TTC549 (cell line): Measurements from ENCODE around the gene RAX2.
"Not testable (repeated sequence)": the region's sequence is repeated elsewhere in the genome, so short reads cannot be mapped to it uniquely, and the experiment has no call there.

Experiments
- FAIRE-seq: peaks from 2 replicates; lab custom pipeline; 2012; peaks lifted over from hg19 to GRCh38; lab: Jason Lieb, UNC

RAX2 gene

DNA sequence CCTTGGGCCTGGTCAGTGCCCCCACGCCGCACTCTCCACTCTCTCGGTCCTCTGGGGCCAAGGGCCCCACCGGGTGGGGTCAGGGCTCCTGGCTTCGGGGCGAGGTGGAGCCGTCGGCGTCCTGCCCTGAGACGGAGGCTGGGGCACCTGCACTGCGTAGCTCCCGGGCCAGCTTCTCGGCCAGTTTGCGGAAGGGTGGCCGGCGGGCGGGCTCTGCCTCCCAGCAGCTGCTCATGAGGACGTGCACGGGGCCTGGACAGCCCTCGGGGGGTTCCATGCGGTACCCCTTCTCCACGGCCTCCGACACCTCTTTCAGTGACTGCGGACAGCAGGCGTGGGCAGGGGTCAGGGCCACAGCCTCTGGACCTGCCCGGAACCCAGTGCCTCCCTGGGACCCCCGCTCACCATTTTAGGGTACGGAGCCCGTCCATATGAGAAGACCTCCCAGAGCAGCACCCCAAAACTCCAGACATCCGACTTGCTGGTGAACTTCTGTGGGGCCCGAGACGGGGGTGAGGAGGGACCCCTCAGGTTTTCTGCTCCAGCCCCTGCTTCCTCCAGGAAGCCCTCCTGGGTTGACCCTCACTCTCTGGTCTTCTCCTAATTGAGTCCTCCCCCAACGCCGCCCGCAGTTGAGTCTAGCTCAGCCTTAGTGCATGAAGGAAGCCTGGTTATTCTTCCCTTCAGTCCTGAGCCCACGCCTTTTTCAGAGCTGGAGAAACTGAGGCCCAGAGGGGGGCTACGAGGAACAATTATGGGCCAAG, 6.3 kb upstream of the RAX2 start:
- no peak for FAIRE-seq

GRCh38 chr19:3776479-3777040, 4.5 kb upstream of the RAX2 start:
- FAIRE-seq, result no peak

GRCh38 chr19:3775831-3776230, 3.8 kb upstream of the RAX2 start:
- FAIRE-seq, result no peak

DNA sequence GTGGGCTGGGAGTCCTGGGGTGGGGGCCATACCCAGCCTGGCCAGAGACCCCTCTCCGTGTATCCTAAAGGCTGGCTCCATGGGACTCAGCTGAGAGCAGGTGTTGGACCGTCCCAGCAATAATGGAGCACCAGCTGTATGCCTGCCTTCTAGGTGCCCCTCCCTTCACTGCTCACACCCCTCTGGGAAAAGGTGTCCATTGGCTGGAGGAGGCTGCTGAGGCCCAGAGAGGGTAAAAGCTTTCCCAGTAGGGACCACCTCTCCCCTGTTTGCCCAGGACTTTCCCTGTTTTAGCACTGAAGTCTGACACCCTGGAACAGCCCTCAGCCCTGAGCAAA, 3.3 kb upstream of the RAX2 start:
- FAIRE-seq, result no peak

GRCh38 chr19:3774621-3775373, 2.8 kb upstream of the RAX2 start:
- FAIRE-seq, result no peak

DNA sequence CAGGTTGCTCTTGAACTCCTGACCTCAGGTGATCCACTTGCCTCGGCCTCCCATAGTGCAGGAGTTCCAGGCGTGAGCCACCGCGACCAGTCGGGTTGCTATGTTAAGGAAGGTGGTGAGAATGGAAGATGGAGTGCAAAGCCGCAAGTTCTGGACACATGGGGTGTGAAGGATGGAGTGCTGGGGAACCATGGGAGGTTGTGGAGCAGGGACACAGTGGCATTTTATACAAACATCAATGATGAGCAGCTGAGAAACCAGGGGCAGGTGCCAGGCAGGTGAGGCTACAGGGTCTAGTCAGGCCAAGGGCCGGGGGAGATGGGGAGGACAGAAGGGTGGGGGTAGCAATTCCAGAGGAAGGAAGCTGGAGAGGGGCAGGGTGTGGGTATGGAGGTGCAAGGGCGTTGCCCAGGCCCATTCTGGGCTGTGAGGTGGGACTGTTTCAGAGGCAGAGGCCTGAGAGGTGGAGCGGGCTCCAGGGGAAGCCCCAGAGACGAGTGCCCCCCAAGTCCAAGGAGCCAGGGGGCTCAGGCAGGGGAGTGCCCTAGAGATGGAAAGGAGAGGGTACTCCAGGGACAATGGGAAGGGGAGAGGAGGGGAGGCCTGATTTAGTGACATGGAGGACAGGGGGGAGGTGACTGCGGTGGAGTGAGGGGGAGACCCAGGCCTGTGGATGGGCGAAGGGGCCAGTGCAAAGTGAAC, 1.9 kb upstream of the RAX2 start:
- FAIRE-seq, result no peak

DNA sequence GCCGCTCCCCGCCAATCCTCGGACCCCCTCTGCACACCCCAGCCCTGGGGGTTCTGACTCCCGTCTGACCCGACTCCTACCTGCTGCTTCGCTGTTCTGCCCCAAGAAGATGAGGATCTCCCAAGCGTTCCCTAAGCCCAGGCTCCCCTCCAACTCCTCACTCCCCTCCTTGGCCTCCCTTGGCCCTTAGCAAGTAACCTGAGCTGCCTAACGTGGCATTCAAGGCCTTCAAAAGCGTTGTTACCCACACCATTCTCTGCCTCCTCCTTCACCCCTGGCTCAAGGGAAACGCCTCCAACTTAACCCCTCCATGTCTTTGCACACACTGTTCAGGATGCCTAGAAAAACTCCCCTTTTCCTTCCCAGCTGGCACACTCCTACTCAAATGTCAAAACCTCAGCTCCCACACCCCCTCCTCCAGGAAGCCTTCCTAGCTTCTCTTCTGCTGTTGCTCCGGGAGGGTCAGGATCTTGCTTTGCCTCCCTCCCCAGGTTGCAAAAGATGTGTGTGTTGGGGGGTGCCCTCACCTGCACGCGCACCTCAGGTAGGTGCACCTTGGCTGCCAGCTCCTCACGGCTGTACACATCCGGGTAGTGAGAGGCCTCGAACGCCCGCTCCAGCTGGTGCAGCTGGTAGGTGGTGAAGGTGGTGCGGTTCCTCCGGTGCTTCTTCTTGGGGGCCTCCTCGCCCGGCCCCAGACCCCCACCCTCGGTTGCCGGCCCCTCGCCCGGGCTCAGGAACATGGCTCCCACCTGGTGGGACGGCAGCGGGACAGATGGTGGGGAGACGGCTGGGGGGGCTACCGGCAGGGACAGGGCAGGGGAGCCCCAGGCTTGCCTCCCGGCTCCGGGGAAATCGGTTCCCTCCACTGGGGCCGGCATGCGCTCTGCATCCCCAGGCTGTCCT, 775 bp downstream of the RAX2 start:
- no peak for FAIRE-seq

- no peak for FAIRE-seq
Observed at GRCh38 chr19:3770136-3770999, 1.7 kb downstream of the RAX2 start.

DNA sequence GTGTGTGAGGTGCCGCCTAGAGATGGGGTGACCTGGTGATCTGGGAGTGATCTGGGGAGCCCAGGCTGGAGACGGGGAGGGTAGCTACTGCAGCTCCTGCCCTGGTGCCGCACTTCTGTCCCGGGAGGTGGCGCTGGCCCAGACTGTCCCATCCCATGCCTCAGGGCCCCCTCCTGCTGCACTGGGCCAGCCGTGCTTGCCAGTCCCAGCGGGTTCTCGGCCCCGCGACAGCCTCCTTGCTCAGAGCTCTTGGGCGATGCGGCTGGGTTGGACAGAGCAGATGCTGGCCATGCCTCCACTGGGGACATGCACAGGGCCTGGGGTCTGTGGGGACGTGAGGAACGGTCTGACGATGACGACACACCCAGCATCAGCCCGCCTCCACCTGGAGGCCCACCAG, 2.5 kb downstream of the RAX2 start:
- no peak for FAIRE-seq

DNA sequence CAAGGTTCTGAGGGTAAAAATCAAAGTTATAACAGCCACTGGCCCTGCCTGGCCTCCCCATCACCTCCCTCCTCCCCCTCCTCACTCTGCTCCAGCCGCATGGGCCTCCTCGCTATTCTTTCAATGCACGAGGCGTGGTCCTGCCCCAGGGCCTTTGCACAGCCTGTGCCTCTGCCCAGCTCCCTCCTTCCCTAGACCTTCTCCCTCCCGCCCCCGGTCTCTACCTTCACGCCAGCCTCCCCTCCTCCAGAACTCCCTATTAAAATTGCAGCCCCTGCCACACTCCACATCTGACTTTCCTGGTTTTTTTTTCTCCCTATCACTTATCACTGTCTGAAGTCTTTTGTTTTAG, 3.3 kb downstream of the RAX2 start:
- no peak for FAIRE-seq

GRCh38 chr19:3768015-3768747, 3.8 kb downstream of the RAX2 start:
- no peak for FAIRE-seq

DNA sequence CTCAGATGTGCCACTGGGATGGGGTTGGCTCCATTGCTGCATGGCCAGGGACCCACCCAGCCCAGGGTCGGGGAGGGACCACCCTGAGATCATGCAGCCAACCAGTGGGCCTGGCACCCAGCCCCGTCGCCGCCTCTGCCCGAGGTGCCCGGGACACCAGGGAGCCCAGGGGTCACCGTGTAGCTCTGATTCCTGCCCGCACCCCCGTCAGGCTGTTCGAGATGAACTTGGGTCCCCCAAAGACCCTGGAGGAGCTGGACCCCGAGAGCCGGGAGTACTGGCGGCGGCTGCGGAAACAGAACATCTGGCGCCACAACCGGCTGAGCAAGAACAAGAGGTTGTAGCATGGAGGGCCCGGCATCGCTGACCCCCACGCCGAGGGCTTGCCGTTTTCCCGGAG, 5.0 kb downstream of the RAX2 start:
- no peak for FAIRE-seq

DNA sequence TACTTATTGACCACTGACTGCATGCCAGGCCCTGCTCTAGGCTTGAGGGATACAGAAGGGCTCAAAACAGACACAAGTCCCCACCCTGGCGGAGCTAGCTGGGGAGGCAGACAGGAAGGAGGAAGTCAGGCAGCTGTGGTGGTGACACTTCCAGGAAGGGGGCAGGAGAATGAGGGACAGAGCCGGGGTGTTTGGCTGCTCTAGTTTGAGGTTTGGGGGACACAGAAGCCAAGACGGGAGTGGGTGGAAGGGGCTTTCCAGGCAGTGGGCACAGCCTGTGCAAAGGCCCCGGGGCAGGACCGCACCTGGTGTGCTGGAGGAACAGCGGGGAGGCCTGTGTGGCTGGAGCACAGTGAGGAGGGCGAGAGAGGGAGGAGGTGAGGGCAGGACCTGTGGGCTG, 5.5 kb downstream of the RAX2 start:
- no peak for FAIRE-seq

- not testable (repeated sequence) for FAIRE-seq
Observed at GRCh38 chr19:3765757-3766156, 6.3 kb downstream of the RAX2 start.

DNA sequence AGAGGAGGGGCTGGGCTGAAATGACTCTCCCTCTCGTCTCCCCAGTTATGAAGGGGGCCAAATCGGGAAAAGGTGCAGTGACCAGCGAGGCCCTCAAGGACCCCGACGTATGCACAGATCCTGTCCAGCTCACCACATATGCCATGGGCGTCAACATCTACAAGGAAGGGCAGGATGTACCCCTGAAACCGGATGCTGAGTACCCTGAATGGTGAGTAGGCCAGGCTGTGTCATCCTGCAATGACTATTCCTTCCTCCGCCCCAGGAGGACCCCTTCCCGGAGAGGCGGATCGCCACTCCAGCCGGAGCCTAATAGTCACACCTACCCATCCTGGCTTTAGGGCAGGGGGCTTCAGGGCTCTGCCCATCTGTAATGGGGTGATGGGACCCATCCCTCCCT, 6.9 kb downstream of the RAX2 start:
- no peak for FAIRE-seq

GRCh38 chr19:3762501-3763459, 9.2 kb downstream of the RAX2 start, which contains the start of gene MRPL54:
Gene MRPL54 (plus strand): TSS chr19:3762682. CDS start chr19:3762701, 19 bp downstream.
- FAIRE-seq, result peak; percentile 80

DNA sequence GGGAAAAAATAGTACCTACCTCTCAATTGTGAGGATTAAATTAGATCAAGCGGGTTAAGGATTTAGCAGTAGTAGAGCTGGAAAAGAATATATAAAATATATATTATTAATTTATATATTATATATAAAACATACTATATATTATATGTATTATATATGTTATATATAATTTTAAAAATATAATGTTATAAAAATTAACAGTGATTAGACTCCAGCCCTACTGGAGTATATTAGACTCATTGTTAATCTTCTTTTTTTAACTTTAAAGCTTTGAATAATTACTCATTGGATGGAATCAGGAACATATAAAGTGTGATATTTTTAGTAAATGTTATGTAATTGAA, 9.9 kb downstream of the RAX2 start:
- no peak for FAIRE-seq

- FAIRE-seq, result no peak
Observed at GRCh38 chr19:3761382-3762129, 10.5 kb downstream of the RAX2 start, which contains the start of gene APBA3. Gene APBA3 (minus strand): TSS chr19:3761692. CDS start chr19:3760264, 1,428 bp downstream.
